GM19238 (cell line): ENCODE data around the gene NXN.
"Not testable (repeated sequence)": the region's sequence is repeated elsewhere in the genome, so short reads cannot be mapped to it uniquely, and the experiment has no call there.

Experiments used
- DNase-seq: peaks from one replicate; pipeline ENCODE4 v3.0.0; 2011; ENCODE audit warnings: low spot score; ENCODE audit not compliant: insufficient read length

The NXN gene

DNA sequence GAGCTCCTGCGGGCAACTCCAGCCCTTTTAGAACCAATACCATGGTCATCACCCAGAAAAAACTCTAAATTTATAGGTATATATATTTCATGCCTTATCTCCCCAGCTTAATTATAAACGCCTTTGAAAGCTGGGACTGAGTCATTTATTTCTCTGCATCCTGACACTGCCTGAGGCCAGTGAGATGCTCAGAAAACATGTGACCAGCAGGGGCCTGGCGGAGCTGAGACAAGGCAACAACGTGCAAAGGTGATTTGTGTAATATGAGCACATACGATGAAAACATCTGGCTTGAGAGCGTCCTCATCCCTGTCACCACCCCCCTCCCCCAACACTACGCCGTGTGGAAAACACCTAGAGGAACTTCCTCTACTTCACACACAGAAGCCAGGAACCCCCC is 22.7 kb downstream of the NXN start:
- no peak for DNase-seq

- no peak for DNase-seq
Measured at GRCh38 chr17:954431-955164, 25.0 kb downstream of the NXN start.

GRCh38 chr17:953767-954166 is 25.8 kb downstream of the NXN start:
- DNase-seq = no peak

DNA sequence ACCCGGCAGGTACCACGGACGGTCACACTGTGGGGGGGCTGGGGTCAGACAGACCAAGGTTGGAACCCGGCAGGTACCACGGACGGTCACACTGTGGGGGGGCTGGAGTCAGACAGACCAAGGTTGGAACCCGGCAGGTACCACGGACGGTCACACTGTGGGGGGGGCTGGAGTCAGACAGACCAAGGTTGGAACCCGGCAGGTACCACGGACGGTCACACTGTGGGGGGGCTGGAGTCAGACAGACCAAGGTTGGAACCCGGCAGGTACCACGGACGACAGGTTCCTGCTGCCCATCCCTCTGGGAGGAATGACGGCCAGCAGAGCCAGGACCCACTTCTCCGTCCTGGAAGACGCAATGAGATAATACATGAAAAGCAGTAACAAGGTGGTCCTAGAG is 27.0 kb downstream of the NXN start:
- not testable (repeated sequence) for DNase-seq

GRCh38 chr17:951325-952132 is 28.0 kb downstream of the NXN start:
- DNase-seq = no peak

DNA sequence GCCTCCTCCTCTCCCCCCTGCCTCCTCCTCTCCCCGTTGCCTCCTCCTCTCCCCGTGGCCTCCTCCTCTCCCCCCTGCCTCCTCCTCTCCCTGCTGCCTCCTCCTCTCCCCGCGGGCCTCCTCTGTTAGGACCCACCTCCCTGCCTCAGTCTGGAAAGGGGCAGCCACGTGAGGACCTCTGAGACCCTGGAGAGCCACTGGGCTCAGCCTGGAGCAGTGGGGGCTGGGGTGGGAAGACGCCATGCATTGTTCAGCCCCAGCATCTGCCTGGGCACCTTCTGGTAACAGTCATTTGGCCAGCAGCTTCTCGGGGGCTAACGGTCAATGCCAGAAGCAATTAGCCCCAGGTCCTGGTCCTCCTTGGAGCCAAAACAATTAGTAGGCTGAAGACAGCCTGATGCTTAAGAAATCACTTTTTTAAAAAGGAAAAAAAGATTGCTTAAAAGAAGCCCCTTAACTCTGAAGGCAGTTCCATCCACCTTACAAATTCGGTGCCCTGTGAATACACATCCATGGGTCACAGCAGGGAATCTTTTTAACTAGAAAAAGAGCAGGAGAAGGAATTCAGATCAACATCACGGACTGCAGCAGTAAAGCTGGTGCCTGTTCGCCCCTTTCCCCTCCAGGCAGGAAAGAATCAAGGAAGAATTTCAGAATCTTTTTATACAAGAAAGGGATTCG is 29.8 kb downstream of the NXN start:
- no peak for DNase-seq

DNA sequence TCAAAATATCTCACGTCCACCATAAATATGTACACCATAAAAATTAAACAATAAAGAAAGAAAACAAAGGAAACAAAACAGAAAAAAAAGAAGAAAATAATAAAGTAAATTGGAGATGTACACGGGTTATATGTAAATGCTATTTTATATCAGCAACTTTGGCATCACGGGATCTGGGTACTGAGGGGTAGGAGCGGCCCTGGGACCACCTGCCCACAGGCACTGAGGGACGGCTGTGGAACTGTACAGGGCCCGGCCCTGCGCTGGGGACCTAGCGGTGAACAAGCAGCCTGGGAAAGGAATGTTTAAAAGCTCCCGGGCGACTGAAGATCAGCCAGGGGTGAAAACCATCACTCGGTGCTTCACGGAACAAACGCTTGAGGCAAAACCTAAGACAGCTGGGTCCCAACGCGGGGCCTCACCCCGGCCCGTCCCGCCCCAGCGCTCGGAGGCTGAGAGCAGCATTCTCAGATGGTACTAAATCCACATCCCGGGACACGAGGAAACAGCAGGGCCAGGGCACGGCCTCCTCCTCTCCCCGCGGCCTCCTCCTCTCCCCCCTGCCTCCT is 31.2 kb downstream of the NXN start:
- DNase-seq = no peak

DNA sequence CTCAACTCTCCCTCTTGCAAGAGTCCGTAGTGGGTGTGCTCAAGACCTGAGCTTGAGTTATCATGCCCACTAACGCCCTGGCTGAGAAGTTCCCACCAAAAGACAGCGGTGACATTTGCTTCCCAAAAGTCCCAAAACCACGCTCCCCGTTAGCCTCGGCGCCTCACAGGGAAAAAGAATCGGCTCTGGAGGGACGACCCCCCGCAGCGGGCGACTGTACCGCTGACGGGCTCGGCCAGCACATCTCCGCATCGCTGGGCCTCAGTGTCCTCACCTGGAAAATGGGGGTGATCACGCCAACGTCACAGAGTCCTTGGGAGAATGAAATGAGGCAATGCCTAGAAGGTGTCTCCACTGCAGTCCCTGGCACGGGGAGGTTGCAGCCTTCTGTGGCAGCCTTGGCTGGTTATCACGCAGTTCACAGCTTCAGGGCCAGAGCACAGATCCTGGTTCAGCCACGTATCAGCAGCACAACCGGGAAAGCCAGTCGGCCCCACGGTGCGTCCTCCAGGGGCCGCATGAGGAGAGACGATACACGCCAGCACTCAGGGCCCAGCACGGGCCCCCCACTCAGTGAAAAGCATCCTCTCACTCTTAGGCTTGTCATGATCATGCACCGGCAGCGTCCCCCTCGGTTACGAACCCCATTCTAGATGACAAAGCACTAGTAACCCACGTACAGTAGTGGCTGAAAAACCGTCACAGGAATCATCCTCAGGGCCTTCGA is 32.9 kb downstream of the NXN start:
- DNase-seq = no peak

- DNase-seq = no peak
Measured at GRCh38 chr17:945672-946071, 33.9 kb downstream of the NXN start.

- no peak for DNase-seq
Measured at GRCh38 chr17:944266-944826, 35.2 kb downstream of the NXN start.

DNA sequence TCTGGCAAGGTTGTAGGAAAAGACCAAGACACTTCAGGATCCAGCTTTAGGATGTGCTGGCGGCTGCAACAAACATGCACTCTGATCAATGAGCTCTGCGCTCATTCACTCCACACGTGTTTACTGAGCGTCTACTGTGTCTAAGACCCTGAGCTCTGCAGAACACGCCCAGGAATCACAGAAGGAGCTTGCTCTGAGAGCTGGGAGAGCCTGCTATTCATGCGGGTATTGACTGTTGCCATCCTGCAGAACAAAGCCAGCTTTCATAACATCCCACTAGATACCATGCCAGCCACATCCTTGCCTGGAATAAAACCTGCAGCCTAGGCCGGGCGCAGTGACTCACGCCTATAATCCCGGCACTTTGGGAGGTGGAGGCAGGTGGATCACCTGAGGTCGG is 44.1 kb downstream of the NXN start:
- DNase-seq = no peak

- no peak for DNase-seq
Measured at GRCh38 chr17:933312-934073, 46.1 kb downstream of the NXN start.

GRCh38 chr17:930258-930657 is 49.3 kb downstream of the NXN start:
- DNase-seq = no peak

DNA sequence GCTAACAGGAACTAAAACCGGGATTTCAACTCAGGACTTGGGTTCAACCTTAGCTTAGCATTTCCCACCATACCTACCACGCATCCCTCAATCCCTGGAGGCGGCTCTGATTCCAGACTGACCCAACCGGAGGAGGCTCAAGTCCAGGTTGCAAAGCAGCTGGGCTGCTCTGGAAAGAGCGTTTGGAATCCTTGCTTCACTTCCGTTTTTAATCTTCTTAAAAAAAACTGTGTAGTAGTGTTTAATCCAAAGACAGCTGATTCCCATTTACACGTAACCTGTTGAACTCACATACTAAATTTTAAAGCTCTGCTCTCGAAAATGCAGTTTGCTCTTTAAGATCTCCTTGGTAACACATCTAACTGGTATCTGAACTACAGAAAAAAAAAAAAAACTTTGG is 50.0 kb downstream of the NXN start:
- DNase-seq = no peak

DNA sequence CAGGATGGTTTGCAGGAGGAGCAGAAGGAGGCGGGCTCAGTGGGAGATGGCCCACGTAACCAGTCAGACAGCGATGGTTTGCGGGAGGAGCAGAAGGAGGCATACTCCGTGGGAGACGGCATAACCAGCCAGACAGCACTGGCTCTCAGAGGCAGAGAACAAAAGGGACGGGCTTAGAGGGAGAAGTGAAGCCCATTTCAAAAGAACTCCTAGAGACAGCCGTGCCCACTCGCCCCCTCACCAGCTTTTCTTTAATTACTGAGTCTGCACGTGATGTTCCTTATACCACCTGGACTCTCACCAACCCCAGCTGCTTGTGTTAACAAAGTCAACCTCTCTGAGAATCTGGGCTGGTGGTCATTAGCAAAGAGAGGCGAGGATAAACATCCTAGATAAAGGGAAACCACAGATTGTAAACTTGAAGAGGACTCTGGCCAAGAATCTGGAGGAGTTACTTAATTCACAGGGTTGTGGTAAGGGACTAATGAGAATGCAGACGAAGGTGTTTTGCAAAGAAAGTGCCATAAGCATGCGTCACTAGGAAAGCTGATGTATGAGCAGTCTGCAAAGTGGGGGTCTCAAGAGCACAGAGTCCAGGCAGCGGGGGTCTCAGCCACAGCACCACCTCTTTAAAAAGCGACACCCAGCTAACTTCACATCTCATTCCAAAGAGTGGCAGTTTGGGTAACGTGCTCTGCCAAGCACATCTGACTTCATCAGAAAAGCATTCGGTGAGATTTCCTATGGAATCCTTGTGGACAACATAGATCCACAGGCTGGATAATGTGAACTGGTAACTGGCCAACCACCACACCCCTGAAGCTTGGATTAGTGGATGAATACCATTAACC is 51.7 kb downstream of the NXN start:
- DNase-seq = no peak

- no peak for DNase-seq
Measured at GRCh38 chr17:925817-926216, 53.8 kb downstream of the NXN start.

DNA sequence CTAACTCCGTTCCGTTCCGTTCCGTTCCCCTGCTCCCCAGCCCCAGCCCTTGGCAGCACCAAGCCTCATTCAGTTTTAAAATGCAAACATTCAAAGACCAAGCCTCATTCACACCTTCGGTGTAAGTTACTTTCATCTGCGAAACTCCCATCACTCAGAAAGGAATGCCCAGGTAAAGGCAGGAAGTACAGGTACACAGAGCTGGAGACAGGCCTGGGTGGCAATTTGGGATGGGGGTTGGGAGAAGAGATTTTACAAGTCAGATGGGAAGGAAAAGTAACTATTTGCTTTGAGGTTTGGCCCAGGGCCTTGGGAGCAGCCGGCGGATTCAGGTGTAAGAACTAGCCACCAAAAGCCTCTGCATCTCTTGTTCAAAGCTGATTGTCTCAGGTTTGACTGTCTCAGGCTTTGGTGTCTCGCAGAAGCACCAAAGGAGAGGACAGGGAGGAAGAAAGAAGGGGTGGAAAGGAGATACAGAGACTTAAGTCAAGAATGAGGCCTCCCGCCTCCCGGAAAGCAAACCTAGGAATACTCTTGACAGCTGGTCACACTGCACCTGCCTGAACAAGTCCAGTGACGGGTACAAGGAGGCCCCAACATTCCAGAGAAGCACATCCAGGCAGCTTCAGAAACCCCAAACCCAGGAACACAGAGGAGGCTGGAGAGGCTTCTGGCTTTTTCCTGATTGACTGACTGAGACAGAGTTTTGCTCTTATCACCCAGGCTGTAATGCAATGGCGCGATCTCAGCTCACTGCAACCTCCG is 54.7 kb downstream of the NXN start:
- no peak for DNase-seq

DNA sequence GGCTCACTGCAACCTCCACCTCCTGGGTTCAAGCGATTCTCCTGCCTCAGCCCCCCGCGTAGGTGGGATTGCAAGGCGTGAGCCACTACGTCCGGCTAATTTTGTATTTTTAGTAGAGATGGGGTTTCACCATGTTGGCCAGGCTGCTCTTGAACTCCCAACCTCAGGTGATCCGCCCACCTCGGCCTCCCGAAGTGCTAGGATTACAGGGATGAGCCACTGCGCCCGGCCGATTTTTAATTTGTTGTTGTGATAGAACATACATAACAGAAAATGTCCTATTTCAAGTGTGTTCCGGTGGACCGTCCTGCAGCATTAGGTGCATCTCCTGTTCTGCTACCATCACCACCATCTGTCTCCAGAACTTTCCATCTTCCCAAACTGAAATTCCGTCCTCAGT is 55.3 kb downstream of the NXN start:
- not testable (repeated sequence) for DNase-seq

- no peak for DNase-seq
Measured at GRCh38 chr17:923633-924032, 55.9 kb downstream of the NXN start.
